Neural cell (in vitro differentiated cells): ENCODE data around the gene LATS2. TPM values are rescaled to one million over a fixed set of nuclear protein-coding genes. Genes with fewer than 3 reads are reported as not detected.

Experiments used
- H2AFZ ChIP-seq: fragments of 200-600, 300-800 bp; sonication (generic), shearing (Covaris generic); 2 replicates; pipeline ENCODE4 v1.6.0; 2014; ENCODE audit warnings: low read depth, mild to moderate bottlenecking, antibody characterized with exemption, low read length, moderate library complexity
- H3F3A ChIP-seq: fragments of 200-600 bp; shearing (Covaris generic); 2 replicates; pipeline ENCODE4 v1.6.1; 2016; ENCODE audit warnings: mild to moderate bottlenecking, moderate library complexity, mixed read lengths, antibody characterized with exemption, low read length; ENCODE audit not compliant: insufficient read depth, poor library complexity, severe bottlenecking
- H3K27ac ChIP-seq: fragments of 200-600, 300-800 bp; sonication (generic), shearing (Covaris generic); 2 replicates; pipeline ENCODE4 v1.5.1; 2014; ENCODE audit warnings: mild to moderate bottlenecking, low read length, moderate library complexity
- H3K27me3 ChIP-seq: fragments of 300-800, 200-600 bp; sonication (generic), shearing (Covaris generic); 2 replicates; pipeline ENCODE4 v1.6.0; 2014; ENCODE audit warnings: mild to moderate bottlenecking, low read depth, low read length, moderate library complexity; ENCODE audit not compliant: insufficient read depth
- H3K36me3 ChIP-seq: fragments of 300-800, 200-600 bp; sonication (generic), shearing (Covaris generic); 2 replicates; pipeline ENCODE4 v1.5.1; 2014; ENCODE audit warnings: mild to moderate bottlenecking, antibody characterized with exemption, low read length, moderate library complexity; ENCODE audit not compliant: insufficient read depth
- H3K4me2 ChIP-seq: fragments of 300-800, 200-600 bp; sonication (generic), shearing (Covaris generic); 2 replicates; pipeline ENCODE4 v1.6.0; 2014; ENCODE audit warnings: mild to moderate bottlenecking, low read length
- H3K4me3 ChIP-seq: fragments of 300-800, 200-600 bp; sonication (generic), shearing (Covaris generic); 2 replicates; pipeline ENCODE4 v1.5.1; 2014; ENCODE audit warnings: mild to moderate bottlenecking, low read length, moderate library complexity
- H3K79me2 ChIP-seq: fragments of 200-600 bp; shearing (Covaris generic); replicated peaks from 2 replicates; pipeline ENCODE4 v1.6.0; 2014; ENCODE audit warnings: mild to moderate bottlenecking, low read length, moderate library complexity; ENCODE audit not compliant: insufficient read depth
- H3K9ac ChIP-seq: fragments of 300-800, 200-600 bp; sonication (generic), shearing (Covaris generic); 2 replicates; pipeline ENCODE4 v1.6.1; 2016; ENCODE audit warnings: mild to moderate bottlenecking, low read length, mixed read lengths
- H3K9me2 ChIP-seq: fragments of 200-600 bp; shearing (Covaris generic); 2 replicates; pipeline ENCODE4 v1.6.1; 2016; ENCODE audit warnings: mild to moderate bottlenecking, low read length, mixed read lengths; ENCODE audit not compliant: insufficient read depth
- H3K9me3 ChIP-seq: fragments of 200-600, 300-800 bp; sonication (generic), shearing (Covaris generic); 2 replicates; pipeline ENCODE4 v1.6.1; 2016; ENCODE audit warnings: mild to moderate bottlenecking, mixed run types, low read length, moderate library complexity, mixed read lengths
- H4K20me1 ChIP-seq: fragments of 200-600 bp; shearing (Covaris generic); 2 replicates; pipeline ENCODE4 v1.6.1; 2016; ENCODE audit warnings: mild to moderate bottlenecking, mixed run types; ENCODE audit not compliant: insufficient read depth
- EP300 ChIP-seq: fragments of 450-650 bp; conservative IDR thresholded peaks from 2 replicates; pipeline ENCODE4 v1.6.1; 2014; ENCODE audit warnings: antibody characterized with exemption, mild to moderate bottlenecking, moderate library complexity; ENCODE audit not compliant: poor library complexity, severe bottlenecking
- EZH2 ChIP-seq: fragments of 200-600, 300-800 bp; shearing (Covaris generic), sonication (generic); IDR thresholded peaks from 2 replicates; pipeline ENCODE4 v1.6.1; 2014; ENCODE audit warnings: antibody characterized with exemption, low read length, borderline replicate concordance, mild to moderate bottlenecking; ENCODE audit not compliant: insufficient read depth, poor library complexity, severe bottlenecking
- MXI1 ChIP-seq: fragments of 450-650 bp; conservative IDR thresholded peaks from 2 replicates; pipeline ENCODE4 v1.6.1; 2014; ENCODE audit warnings: antibody characterized with exemption, mild to moderate bottlenecking; ENCODE audit not compliant: poor library complexity, severe bottlenecking
- POLR2AphosphoS5 ChIP-seq: IDR thresholded peaks from 2 replicates; pipeline ENCODE4 v1.6.1; 2012
- SMC3 ChIP-seq: fragments of 450-650 bp; conservative IDR thresholded peaks from 2 replicates; pipeline ENCODE4 v1.6.1; 2014; ENCODE audit warnings: antibody characterized with exemption, mild to moderate bottlenecking, moderate library complexity; ENCODE audit not compliant: poor library complexity
- TAF1 ChIP-seq: IDR thresholded peaks from 2 replicates; pipeline ENCODE4 v1.6.1; 2012; ENCODE audit warnings: low read depth
- polyA plus RNA-seq: library from polyadenylated mRNA; depleted of rRNA; stranded (reverse); fragments of >200 nt; gene quantifications from 2 replicates; pipeline ENCODE4 v1.2.3, GENCODE V29; 2014
- TF ChIP-seq, protein P1 (sequence below): IDR thresholded peaks from 2 replicates; pipeline ENCODE4 v1.6.1; 2012; ENCODE audit warnings: borderline replicate concordance
- TF ChIP-seq, protein P2 (sequence below): fragments of 450-650 bp; IDR thresholded peaks from 2 replicates; pipeline ENCODE4 v1.5.1; 2014; ENCODE audit warnings: antibody characterized with exemption, mild to moderate bottlenecking, moderate library complexity; ENCODE audit not compliant: poor library complexity, severe bottlenecking

LATS2 gene
- polyA plus RNA-seq, 1 donor from 2014 or later, result 2.6 TPM

DNA sequence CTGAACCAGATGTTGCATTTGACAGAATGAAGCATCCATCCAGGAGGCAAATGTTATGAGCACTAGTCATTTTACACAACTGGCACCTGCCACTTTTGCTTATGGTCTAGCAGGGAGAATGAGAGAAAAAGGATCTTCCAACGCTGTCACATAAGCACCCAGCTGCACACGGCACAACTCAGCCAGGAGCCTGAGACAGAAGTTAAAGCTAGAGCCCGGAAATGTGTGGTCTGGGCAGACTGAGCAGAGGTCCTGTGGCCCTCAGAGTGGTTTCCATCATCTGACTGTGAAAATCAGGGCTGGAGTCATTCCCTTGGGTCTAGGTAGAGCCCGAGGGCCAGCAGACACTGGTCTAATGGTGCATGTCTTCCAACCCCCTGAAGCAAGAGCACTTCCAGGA is 80.5 kb downstream of the LATS2 start:
- H4K20me1 ChIP-seq, result no peaks in the 10 kb centered on the region
- H2AFZ ChIP-seq, result no peak overlapping the region
- no peaks in the 10 kb centered on the region for H3F3A ChIP-seq
- no peaks in the 10 kb centered on the region for H3K36me3 ChIP-seq
- no peaks in the 10 kb centered on the region for H3K27me3 ChIP-seq
- H3K9me2 ChIP-seq, result no peaks in the 10 kb centered on the region
- H3K4me3 ChIP-seq, result no peak overlapping the region
- H3K9me3 ChIP-seq, result no peaks in the 10 kb centered on the region
- no peaks in the 10 kb centered on the region for H3K79me2 ChIP-seq
- H3K4me2 ChIP-seq, result no peak overlapping the region
- no peak overlapping the region for H3K9ac ChIP-seq
- H3K27ac ChIP-seq, result no peak overlapping the region
- TF ChIP-seq EP300, result no peak
- TF ChIP-seq, protein P1, sequence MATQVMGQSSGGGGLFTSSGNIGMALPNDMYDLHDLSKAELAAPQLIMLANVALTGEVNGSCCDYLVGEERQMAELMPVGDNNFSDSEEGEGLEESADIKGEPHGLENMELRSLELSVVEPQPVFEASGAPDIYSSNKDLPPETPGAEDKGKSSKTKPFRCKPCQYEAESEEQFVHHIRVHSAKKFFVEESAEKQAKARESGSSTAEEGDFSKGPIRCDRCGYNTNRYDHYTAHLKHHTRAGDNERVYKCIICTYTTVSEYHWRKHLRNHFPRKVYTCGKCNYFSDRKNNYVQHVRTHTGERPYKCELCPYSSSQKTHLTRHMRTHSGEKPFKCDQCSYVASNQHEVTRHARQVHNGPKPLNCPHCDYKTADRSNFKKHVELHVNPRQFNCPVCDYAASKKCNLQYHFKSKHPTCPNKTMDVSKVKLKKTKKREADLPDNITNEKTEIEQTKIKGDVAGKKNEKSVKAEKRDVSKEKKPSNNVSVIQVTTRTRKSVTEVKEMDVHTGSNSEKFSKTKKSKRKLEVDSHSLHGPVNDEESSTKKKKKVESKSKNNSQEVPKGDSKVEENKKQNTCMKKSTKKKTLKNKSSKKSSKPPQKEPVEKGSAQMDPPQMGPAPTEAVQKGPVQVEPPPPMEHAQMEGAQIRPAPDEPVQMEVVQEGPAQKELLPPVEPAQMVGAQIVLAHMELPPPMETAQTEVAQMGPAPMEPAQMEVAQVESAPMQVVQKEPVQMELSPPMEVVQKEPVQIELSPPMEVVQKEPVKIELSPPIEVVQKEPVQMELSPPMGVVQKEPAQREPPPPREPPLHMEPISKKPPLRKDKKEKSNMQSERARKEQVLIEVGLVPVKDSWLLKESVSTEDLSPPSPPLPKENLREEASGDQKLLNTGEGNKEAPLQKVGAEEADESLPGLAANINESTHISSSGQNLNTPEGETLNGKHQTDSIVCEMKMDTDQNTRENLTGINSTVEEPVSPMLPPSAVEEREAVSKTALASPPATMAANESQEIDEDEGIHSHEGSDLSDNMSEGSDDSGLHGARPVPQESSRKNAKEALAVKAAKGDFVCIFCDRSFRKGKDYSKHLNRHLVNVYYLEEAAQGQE, result no peak
- no peak for TF ChIP-seq MXI1
- TF ChIP-seq POLR2AphosphoS5, result no peak
- no peak for TF ChIP-seq TAF1
- no peak for TF ChIP-seq EZH2
- no peak for TF ChIP-seq SMC3

DNA sequence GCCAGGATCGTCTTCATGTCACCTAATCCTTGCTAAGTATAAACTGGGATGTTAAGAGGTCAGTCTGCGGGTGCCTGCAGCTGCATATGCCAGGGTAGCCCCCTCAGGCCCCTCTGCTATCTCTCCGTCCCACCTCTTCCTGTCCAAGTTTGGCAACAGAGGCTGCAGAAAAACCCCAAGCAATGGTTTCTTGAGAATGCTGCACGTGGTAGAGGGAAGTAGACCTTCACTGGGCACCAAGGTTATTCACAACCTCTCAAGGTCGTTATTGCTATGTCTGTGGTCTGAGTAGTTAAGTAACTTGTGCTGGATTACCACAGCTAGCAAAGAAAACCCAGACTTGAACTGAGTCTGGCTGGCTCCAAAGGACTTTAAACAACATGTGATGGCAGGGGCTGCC is 81.0 kb downstream of the LATS2 start:
- Histone ChIP-seq H3K36me3 (no peaks in the 10 kb centered on the region), H3K9me3 (no peaks in the 10 kb centered on the region), H3K9me2 (no peaks in the 10 kb centered on the region), H4K20me1 (no peaks in the 10 kb centered on the region), H3K27ac (no peak overlapping the region), H2AFZ (no peak overlapping the region), H3F3A (no peaks in the 10 kb centered on the region), H3K4me2 (no peak overlapping the region), H3K4me3 (no peak overlapping the region), H3K9ac (no peak overlapping the region), H3K27me3 (no peaks in the 10 kb centered on the region), H3K79me2 (no peaks in the 10 kb centered on the region)
- TF ChIP-seq EP300, result no peak
- TF ChIP-seq, protein P2, sequence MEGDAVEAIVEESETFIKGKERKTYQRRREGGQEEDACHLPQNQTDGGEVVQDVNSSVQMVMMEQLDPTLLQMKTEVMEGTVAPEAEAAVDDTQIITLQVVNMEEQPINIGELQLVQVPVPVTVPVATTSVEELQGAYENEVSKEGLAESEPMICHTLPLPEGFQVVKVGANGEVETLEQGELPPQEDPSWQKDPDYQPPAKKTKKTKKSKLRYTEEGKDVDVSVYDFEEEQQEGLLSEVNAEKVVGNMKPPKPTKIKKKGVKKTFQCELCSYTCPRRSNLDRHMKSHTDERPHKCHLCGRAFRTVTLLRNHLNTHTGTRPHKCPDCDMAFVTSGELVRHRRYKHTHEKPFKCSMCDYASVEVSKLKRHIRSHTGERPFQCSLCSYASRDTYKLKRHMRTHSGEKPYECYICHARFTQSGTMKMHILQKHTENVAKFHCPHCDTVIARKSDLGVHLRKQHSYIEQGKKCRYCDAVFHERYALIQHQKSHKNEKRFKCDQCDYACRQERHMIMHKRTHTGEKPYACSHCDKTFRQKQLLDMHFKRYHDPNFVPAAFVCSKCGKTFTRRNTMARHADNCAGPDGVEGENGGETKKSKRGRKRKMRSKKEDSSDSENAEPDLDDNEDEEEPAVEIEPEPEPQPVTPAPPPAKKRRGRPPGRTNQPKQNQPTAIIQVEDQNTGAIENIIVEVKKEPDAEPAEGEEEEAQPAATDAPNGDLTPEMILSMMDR, result no peak
- TF ChIP-seq MXI1, result no peak
- TF ChIP-seq, protein P1, result no peak
- TF ChIP-seq EZH2, result no peak
